Measurements from ENCODE around the gene PSMC1.
"Not testable (repeated sequence)": the region's sequence is repeated elsewhere in the genome, so short reads cannot be mapped to it uniquely, and the experiment has no call there.

The PSMC1 gene

DNA sequence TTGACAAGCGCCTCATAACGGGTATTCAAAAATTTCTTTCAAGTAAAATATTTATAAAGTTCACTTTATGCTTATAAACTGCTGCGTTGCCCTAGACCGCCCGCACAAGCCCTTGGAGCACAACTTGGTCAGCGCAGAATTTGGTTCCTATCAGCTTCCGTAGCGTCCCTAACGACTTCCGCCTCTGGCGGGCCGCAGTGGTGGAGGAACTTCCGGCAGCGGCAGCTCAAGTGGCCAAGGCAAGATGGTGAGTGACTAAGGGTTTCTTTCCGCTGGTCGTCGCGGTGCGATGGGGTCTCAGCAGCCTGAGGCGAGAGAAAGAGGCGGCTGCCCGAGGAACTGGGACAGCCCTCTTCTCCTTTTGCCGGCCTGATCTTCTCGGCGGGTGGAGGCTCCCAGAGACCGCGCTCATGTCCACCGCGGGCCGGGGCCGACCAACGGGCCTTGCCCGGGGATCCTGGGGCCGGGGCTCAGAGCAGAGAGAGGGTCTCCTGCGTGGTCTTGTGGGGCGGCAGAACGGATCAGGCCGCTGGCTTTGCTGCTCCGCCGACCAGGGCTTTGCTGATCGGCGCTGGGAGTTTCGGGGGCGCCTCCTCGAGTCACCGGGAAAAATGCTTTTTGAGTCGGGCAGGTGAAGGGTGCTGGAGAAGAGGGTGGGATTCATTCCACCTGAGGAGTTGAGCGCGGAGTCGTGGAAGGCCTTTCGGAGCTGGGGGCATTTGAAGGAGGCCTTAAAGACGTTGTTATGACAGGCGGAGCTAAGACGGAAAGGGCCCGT is at the start of gene PSMC1:
Gene PSMC1 (plus strand): TSS at position 200 of the 778 bp plus-strand sequence. CDS start 45 bp downstream, at position 245.
- no peaks in the 10 kb centered on the region for H3K4me1 ChIP-seq (ENCODE audit: control insufficient read depth, low read depth, low read length)
- no peaks in the 10 kb centered on the region for H3K9me3 ChIP-seq (ENCODE audit: control insufficient read depth, low read depth, low read length)
- H3K27me3 ChIP-seq (ENCODE audit: control insufficient read depth, insufficient read depth, low read length) = peaks cover 25% of the 10 kb centered on the region
- peak within 1 kb of the TSS; percentile 97 for H3K9ac ChIP-seq (ENCODE audit: low read length)
- H3K27ac ChIP-seq (ENCODE audit: low read length) = peak within 1 kb of the TSS; percentile 75
- H3K4me3 ChIP-seq (ENCODE audit: low read length) = peak within 1 kb of the TSS; percentile 93
- peaks cover 21% of the 10 kb centered on the region for H3K36me3 ChIP-seq (ENCODE audit: control insufficient read depth, low read depth, low read length)

DNA sequence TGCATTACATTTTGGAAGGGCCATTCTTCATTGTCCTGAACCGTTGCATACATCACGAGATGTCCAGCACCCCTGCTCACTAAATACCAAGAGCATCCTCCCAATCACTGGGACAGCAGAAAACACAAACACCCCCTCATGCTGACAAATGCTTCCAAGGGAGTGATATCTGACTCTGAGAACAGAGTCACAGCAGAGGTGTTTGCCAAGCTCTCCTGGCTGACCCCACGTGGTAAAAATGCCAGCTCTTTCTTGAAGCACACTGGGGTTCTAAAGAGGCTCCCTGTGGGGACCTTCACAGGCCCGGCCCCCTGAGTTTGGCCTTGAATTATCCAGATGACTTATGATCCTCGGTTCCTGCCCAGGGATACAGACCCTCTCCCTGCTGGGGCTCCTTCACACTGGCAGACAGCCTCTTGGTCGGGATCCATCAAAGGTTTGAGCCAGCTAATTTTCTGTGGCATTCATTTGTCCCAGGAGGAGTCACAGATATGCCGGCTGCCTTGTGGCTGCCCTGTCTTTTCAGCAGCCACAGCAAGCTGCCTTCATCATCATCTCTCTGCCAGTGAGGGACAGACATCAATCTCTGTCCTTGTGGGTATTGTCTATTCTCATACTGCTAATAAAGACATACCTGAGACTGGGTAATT is 43.1 kb upstream of the PSMC1 start:
- no peaks in the 10 kb centered on the region for H3K4me1 ChIP-seq (ENCODE audit: control insufficient read depth, low read depth, low read length)
- peaks cover 7% of the 10 kb centered on the region for H3K9me3 ChIP-seq (ENCODE audit: control insufficient read depth, low read depth, low read length)

DNA sequence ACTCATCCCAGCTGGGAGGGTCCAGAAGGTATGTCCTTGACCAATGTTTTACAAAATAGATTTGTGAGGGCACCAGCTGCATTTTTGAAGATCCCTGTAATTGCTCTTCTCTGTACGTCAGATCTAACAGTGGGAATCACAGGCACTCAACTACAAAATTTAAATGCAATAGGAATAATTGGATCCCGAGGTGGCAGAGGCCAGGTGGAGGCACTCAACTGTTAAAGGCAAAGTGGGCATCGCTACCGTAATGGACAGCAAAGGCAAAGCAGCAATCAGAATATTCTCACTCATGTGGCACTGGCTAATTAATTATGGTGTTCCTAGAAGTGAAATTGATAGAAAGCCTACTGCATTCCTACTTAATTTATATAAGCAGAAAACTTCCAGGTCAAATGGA is 27.9 kb upstream of the PSMC1 start:
- Histone ChIP-seq H3K27me3 (ENCODE audit: control insufficient read depth, insufficient read depth, low read length) (peaks cover 4% of the 10 kb centered on the region), H3K27ac (ENCODE audit: low read length) (no peak overlapping the region), H3K9me3 (ENCODE audit: control insufficient read depth, low read depth, low read length) (no peaks in the 10 kb centered on the region), H3K4me1 (ENCODE audit: control insufficient read depth, low read depth, low read length) (no peaks in the 10 kb centered on the region), H3K9ac (ENCODE audit: low read length) (no peak overlapping the region), H3K4me3 (ENCODE audit: low read length) (no peak overlapping the region), H3K36me3 (ENCODE audit: control insufficient read depth, low read depth, low read length) (no peaks in the 10 kb centered on the region)

More for the DNA sequence above, 43.1 kb upstream of the PSMC1 start:
- no peak overlapping the region for H3K27ac ChIP-seq (ENCODE audit: low read length)
- no peaks in the 10 kb centered on the region for H3K27me3 ChIP-seq (ENCODE audit: control insufficient read depth, insufficient read depth, low read length)
- no peak overlapping the region for H3K9ac ChIP-seq (ENCODE audit: low read length)
- H3K36me3 ChIP-seq (ENCODE audit: control insufficient read depth, low read depth, low read length) = no peaks in the 10 kb centered on the region
- H3K4me3 ChIP-seq (ENCODE audit: low read length) = no peak overlapping the region

DNA sequence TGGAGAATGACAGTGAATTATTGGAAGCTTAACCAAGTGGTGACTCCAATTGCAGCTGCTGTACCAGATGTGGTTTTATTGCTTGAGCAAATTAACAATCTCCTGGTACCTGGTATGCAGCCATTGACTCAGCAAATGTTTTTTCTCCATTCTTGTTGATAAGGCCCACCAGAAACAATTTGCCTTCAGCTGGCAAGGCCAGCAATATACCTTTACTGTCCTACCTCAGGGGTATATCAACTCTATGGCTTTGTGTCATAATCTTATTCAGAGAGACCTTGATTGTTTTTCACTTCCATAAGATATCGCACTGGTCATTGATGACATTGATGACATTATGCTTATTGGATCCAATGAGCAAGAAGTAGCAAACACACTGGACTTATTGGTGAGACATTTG is 26.4 kb upstream of the PSMC1 start:
- H3K27me3 ChIP-seq (ENCODE audit: control insufficient read depth, insufficient read depth, low read length) = peaks cover 19% of the 10 kb centered on the region
- H3K4me1 ChIP-seq (ENCODE audit: control insufficient read depth, low read depth, low read length); H3K4me3 ChIP-seq (ENCODE audit: low read length); H3K36me3 ChIP-seq (ENCODE audit: control insufficient read depth, low read depth, low read length); H3K27ac ChIP-seq (ENCODE audit: low read length); H3K9me3 ChIP-seq (ENCODE audit: control insufficient read depth, low read depth, low read length); H3K9ac ChIP-seq (ENCODE audit: low read length): not testable (repeated sequence)

DNA sequence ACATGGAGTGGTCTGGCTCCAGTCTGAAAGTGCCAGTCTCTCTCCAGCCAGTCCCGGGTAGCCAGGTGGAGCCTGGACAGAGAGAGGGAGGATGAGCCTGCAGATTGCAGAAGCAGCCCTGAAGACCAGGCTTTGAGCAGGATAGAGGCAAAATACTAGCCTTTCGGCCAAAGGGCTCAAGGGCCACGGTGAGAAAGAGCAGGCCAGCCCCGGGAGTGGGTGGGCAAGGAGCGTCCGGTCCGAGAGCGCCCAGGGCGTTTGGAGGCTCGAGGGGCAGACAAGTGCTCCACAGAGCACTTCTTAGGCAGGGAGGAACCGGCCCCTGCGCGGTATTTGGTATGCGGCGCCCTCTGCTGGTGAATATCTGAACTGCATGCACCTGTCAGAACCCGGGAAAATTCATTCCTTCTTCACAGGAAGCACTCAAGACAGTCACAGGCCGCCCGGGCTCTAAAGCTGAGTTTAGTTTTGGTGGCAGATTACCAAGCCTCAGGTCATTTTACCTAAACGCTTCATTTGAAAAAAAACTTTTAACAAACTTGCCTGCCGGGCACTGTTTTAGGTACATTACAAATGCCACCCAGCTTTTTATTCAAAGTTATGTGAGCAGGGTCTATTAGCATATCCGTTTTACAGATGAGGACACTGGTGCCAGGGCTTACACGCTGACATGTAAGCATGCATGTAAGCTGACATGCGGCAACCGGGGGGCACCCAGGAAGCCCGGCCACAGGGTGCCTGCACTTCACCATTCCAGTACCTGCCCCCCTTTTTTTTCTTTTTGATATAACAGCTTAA is 21.0 kb upstream of the PSMC1 start:
- Histone ChIP-seq H3K36me3 (ENCODE audit: control insufficient read depth, low read depth, low read length) (no peaks in the 10 kb centered on the region), H3K27ac (ENCODE audit: low read length) (no peak overlapping the region), H3K27me3 (ENCODE audit: control insufficient read depth, insufficient read depth, low read length) (peaks cover 27% of the 10 kb centered on the region), H3K9ac (ENCODE audit: low read length) (no peak overlapping the region), H3K4me1 (ENCODE audit: control insufficient read depth, low read depth, low read length) (no peaks in the 10 kb centered on the region), H3K9me3 (ENCODE audit: control insufficient read depth, low read depth, low read length) (peaks cover 26% of the 10 kb centered on the region), H3K4me3 (ENCODE audit: low read length) (no peak overlapping the region)

DNA sequence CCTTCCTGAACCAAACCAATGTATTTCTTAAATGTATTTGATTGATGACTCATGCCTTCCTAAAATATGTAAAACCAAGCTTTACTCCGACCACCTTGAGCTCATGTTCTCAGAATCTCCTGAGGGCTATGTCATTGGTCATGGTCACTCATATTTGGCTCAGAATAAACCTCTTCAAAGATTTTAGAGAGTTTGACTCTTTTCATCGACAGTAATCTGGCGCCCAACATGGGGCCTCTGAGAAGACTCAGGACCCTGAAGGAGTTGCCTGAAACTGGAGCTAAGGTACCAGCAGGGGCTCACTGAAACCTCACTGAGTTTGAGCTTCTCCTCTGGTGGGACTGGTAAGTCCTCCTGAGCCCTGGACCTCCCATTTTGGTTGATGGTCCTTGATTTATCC is 17.2 kb upstream of the PSMC1 start:
- Histone ChIP-seq H3K4me1 (ENCODE audit: control insufficient read depth, low read depth, low read length) (no peaks in the 10 kb centered on the region), H3K27me3 (ENCODE audit: control insufficient read depth, insufficient read depth, low read length) (peaks cover 16% of the 10 kb centered on the region), H3K36me3 (ENCODE audit: control insufficient read depth, low read depth, low read length) (no peaks in the 10 kb centered on the region), H3K9ac (ENCODE audit: low read length) (no peak overlapping the region), H3K4me3 (ENCODE audit: low read length) (no peak overlapping the region), H3K9me3 (ENCODE audit: control insufficient read depth, low read depth, low read length) (peaks cover 32% of the 10 kb centered on the region), H3K27ac (ENCODE audit: low read length) (no peak overlapping the region)

DNA sequence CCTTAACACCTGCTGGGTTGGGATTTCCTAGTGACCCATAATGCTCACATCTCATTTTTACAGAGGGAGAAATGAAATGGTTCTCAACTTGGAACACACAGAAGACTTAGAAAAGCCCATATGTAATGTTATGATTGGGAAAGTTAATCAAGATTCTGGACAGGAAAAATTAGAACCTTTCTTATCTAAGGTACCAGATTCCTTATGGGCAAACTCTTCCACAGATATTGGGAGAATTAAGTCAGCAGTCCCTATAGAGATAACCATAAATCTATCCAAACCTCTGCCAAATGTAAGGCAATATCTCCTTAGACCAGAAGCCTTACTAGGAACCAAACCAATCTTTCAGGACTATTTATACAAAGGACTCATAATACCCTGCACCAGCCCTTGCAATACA is 13.9 kb upstream of the PSMC1 start:
- no peaks in the 10 kb centered on the region for H3K4me1 ChIP-seq (ENCODE audit: control insufficient read depth, low read depth, low read length)
- no peak overlapping the region for H3K9ac ChIP-seq (ENCODE audit: low read length)
- no peak overlapping the region for H3K27ac ChIP-seq (ENCODE audit: low read length)
- no peaks in the 10 kb centered on the region for H3K36me3 ChIP-seq (ENCODE audit: control insufficient read depth, low read depth, low read length)
- H3K9me3 ChIP-seq (ENCODE audit: control insufficient read depth, low read depth, low read length) = peaks cover 29% of the 10 kb centered on the region
- H3K4me3 ChIP-seq (ENCODE audit: low read length) = no peak overlapping the region
- H3K27me3 ChIP-seq (ENCODE audit: control insufficient read depth, insufficient read depth, low read length) = no peaks in the 10 kb centered on the region

DNA sequence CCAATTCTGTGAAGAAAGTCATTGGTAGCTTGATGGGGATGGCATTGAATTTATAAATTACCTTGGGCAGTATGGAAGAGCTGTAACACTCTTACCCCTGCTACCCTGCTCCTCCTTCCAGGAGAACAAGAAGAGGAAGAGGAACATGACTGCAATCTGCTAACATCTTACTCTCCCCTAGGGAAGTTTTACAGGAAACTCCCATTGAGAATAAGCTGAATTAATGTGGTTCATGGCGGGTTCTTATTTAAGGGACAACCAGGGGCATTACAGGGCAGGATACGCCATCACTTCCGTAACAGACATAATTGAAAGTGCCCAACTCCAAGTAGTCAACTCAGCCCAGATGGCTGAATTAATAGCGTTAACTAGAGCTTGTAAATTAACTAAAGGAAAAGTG is 9.4 kb upstream of the PSMC1 start:
- Histone ChIP-seq H3K36me3 (ENCODE audit: control insufficient read depth, low read depth, low read length) (no peaks in the 10 kb centered on the region), H3K27ac (ENCODE audit: low read length) (no peak overlapping the region), H3K4me1 (ENCODE audit: control insufficient read depth, low read depth, low read length) (no peaks in the 10 kb centered on the region), H3K27me3 (ENCODE audit: control insufficient read depth, insufficient read depth, low read length) (no peaks in the 10 kb centered on the region), H3K9me3 (ENCODE audit: control insufficient read depth, low read depth, low read length) (no peaks in the 10 kb centered on the region), H3K9ac (ENCODE audit: low read length) (no peak overlapping the region), H3K4me3 (ENCODE audit: low read length) (no peak overlapping the region)

DNA sequence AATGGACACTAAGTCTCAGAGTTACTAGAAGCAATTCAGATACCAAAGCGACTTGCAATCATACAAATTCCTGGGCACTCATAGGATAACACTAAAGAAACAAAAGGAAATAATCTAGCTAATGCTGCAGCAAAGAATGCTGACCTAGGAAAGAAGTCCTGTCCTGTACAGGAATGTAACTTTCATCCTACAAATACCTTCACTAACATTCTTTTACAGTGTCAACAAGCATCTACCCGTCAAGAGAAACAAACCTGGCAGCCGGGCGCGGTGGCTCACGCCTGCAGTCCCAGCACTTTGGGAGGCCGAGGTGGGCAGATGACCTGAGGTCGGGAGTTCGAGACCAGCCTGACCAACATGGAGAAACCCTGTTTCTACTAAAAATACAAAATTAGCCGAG is 8.9 kb upstream of the PSMC1 start:
- H3K27ac ChIP-seq (ENCODE audit: low read length); H3K4me1 ChIP-seq (ENCODE audit: control insufficient read depth, low read depth, low read length); H3K9ac ChIP-seq (ENCODE audit: low read length); H3K4me3 ChIP-seq (ENCODE audit: low read length); H3K27me3 ChIP-seq (ENCODE audit: control insufficient read depth, insufficient read depth, low read length); H3K36me3 ChIP-seq (ENCODE audit: control insufficient read depth, low read depth, low read length); H3K9me3 ChIP-seq (ENCODE audit: control insufficient read depth, low read depth, low read length): not testable (repeated sequence)

DNA sequence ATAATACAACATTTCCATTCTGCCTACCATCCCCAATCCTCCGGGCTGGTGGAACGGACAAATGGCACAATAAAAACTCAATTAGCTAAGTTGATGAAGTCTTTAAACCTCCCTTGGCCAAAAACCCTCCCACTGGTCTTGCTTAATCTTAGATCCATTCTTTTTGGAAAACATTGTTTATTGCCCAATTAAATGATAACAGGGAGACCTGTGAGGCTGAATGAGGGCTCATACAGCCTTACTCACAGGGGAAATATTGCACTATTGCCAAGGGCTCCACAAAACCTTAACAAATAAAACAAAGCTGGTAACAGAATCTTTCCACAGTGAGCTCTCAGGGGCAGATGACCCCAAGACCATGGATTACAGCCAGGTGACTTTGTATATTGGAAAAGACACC is 7.8 kb upstream of the PSMC1 start:
- no peaks in the 10 kb centered on the region for H3K9me3 ChIP-seq (ENCODE audit: control insufficient read depth, low read depth, low read length)
- no peak overlapping the region for H3K4me3 ChIP-seq (ENCODE audit: low read length)
- H3K36me3 ChIP-seq (ENCODE audit: control insufficient read depth, low read depth, low read length) = no peaks in the 10 kb centered on the region
- peaks cover 9% of the 10 kb centered on the region for H3K27me3 ChIP-seq (ENCODE audit: control insufficient read depth, insufficient read depth, low read length)
- no peak overlapping the region for H3K27ac ChIP-seq (ENCODE audit: low read length)
- H3K9ac ChIP-seq (ENCODE audit: low read length) = no peak overlapping the region
- H3K4me1 ChIP-seq (ENCODE audit: control insufficient read depth, low read depth, low read length) = no peaks in the 10 kb centered on the region

DNA sequence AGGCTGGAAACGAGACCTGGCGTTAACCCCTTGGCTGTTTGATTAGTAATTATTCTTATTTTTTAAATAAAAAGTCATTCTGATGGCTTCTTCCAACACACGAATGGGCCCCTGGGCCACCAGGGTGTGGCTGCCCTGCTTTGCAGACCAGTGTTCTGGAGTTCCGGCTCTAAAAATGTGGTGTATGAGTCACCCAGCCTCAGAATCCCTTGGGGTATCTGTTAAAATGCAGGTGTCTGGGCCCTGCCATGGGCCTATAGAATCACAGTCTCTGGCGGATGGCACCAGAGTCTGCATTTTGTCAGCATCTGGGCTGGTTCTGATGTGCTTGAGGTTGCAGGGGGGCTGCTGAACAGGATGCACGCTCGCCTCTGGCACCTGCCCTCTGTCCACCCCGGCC is 2.5 kb upstream of the PSMC1 start:
- H3K9ac ChIP-seq (ENCODE audit: low read length) = no peak overlapping the region
- no peak overlapping the region for H3K27ac ChIP-seq (ENCODE audit: low read length)
- H3K4me1 ChIP-seq (ENCODE audit: control insufficient read depth, low read depth, low read length) = no peaks in the 10 kb centered on the region
- no peaks in the 10 kb centered on the region for H3K9me3 ChIP-seq (ENCODE audit: control insufficient read depth, low read depth, low read length)
- H3K4me3 ChIP-seq (ENCODE audit: low read length) = no peak overlapping the region
- H3K27me3 ChIP-seq (ENCODE audit: control insufficient read depth, insufficient read depth, low read length) = peaks cover 25% of the 10 kb centered on the region
- no peaks in the 10 kb centered on the region for H3K36me3 ChIP-seq (ENCODE audit: control insufficient read depth, low read depth, low read length)

All from iPS-18a (cell line).